Measurements from ENCODE around the gene PDGFB. TPM values are rescaled to one million over a fixed set of nuclear protein-coding genes. Genes with fewer than 3 reads are reported as not detected.

Gene PDGFB
- total and polyA plus RNA-seq, 9 of the 15 experiments (the other 6 are each of a cell fraction or from before 2014, with no cell fraction given), result 0.07 to 4.0 (median 0.48) TPM; not detected in 1

GRCh38 chr22:39238561-39238960 lies 6.2 kb downstream of the PDGFB start:
- Histone ChIP-seq H3K79me2 (ENCODE audit: control insufficient read depth, insufficient read depth, low read length) (no peaks in the 10 kb centered on the region; the same call in 2 of the 3 replicates), H3K4me3 (no peak overlapping the region), H3K27ac (ENCODE audit: extremely low read depth, low read depth, low read length) (no peak overlapping the region), H3K27me3 (ENCODE audit: control insufficient read depth in 2 of 2, insufficient read depth in 2 of 2, low read length in 2 of 2) (no peaks in the 10 kb centered on the region), H3K9me1 (ENCODE audit: control insufficient read depth, insufficient read depth, low read length) (no peaks in the 10 kb centered on the region), H3K4me2 (ENCODE audit: insufficient read depth, low read length) (no peak overlapping the region), H4K20me1 (replicated peaks; ENCODE audit: control insufficient read depth, insufficient read depth, low read length) (peaks cover 4% of the 10 kb centered on the region; the same call in 1 of the 2 replicates), H3K4me1 (replicated peaks in 1 of 2; ENCODE audit: control insufficient read depth in 2 of 2, insufficient read depth in 2 of 2, low read length in 2 of 2) (peaks cover 25 to 72% of the 10 kb centered on the region in 2 experiments; a peak in 4 of 5 replicates), H3K9ac (ENCODE audit: insufficient read depth in 1 of 2, low read depth in 2 of 2, low read length in 2 of 2) (no peak overlapping the region; a peak in 1 of 4 replicates), H2AFZ (ENCODE audit: low read depth, low read length) (no peak overlapping the region), H3K9me3 (replicated peaks; ENCODE audit: control insufficient read depth, insufficient read depth, low read depth, low read length) (no peaks in the 10 kb centered on the region), H3K36me3 (ENCODE audit: control insufficient read depth, insufficient read depth, low read length) (no peaks in the 10 kb centered on the region)
- 29% methylated on average over 6 of the region's 8 CpGs for WGBS (ENCODE audit: insufficient coverage, low coverage, missing lambda C conversion rate)
- TF ChIP-seq BCOR (IDR thresholded peaks at IDR 0.05) (no peak), RBM14 (IDR thresholded peaks at IDR 0.05; ENCODE audit: borderline replicate concordance, insufficient read depth, low read depth, low read length) (no peak), PRMT5 (CRISPR knock-in tag; IDR thresholded peaks at IDR 0.05) (no peak), ZNF324 (CRISPR knock-in tag; IDR thresholded peaks at IDR 0.05) (no peak)
- DNase-seq (ENCODE audit: extremely low read depth in 1 of 4, low spot score in 3 of 4) (no peak), FAIRE-seq (no peak), ATAC-seq (no peak)
- ChIA-PET POLR2A (interaction anchor here (1.3 kb wide), 1 partner anchor 35 kb away, joined by 3 read pairs; no protein-coding TSS in a partner anchor), CTCF (ENCODE audit: low intra/inter-chr PET ratio) (no interaction called here)
- in situ Hi-C loops (cut with MboI), result no loop called here
- no TSS peak for BruUV-seq (replicated peaks)
- intact Hi-C loops (cut with micrococcal nuclease), result no loop called here

DNA sequence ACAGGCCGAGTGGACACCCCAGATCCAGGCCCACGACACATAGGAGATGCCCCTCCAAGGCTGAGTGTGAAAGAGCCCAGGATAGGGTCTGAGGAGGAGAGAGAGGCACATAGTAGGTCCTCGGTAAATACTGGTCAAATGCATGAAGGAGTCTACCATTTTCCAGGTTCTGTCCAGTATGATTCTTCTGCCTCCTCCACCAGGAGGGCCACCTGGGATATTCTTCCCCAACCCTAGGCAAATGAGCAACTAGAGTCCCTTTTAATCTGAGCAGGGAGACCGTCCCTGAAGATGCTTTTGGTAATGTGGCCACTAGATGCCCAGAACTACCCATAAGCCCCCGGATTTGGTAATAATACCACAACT lies 6.7 kb downstream of the PDGFB start:
- DNase-seq (ENCODE audit: extremely low read depth in 1 of 4, low spot score in 3 of 4) (no peak), FAIRE-seq (no peak), ATAC-seq (no peak)
- in situ Hi-C loops (cut with MboI), result no loop called here
- no TSS peak for BruUV-seq (replicated peaks)
- intact Hi-C loops (cut with micrococcal nuclease), result no loop called here
- Histone ChIP-seq H3K36me3 (ENCODE audit: control insufficient read depth, insufficient read depth, low read length) (no peaks in the 10 kb centered on the region), H3K9ac (ENCODE audit: insufficient read depth in 1 of 2, low read depth in 2 of 2, low read length in 2 of 2) (no peak overlapping the region; a peak in 1 of 4 replicates), H3K9me1 (ENCODE audit: control insufficient read depth, insufficient read depth, low read length) (no peaks in the 10 kb centered on the region), H2AFZ (ENCODE audit: low read depth, low read length) (no peak overlapping the region), H3K27me3 (ENCODE audit: control insufficient read depth in 2 of 2, insufficient read depth in 2 of 2, low read length in 2 of 2) (no peaks in the 10 kb centered on the region), H3K4me2 (ENCODE audit: insufficient read depth, low read length) (no peak overlapping the region), H3K9me3 (replicated peaks; ENCODE audit: control insufficient read depth, insufficient read depth, low read depth, low read length) (no peaks in the 10 kb centered on the region), H3K27ac (ENCODE audit: extremely low read depth, low read depth, low read length) (no peak overlapping the region), H3K4me3 (no peak overlapping the region), H3K79me2 (ENCODE audit: control insufficient read depth, insufficient read depth, low read length) (no peaks in the 10 kb centered on the region), H3K4me1 (replicated peaks in 1 of 2; ENCODE audit: control insufficient read depth in 2 of 2, insufficient read depth in 2 of 2, low read length in 2 of 2) (peaks cover 25 to 72% of the 10 kb centered on the region in 2 experiments; a peak in 4 of 5 replicates), H4K20me1 (replicated peaks; ENCODE audit: control insufficient read depth, insufficient read depth, low read length) (peaks cover 4% of the 10 kb centered on the region; the same call in 1 of the 2 replicates)
- WGBS (ENCODE audit: insufficient coverage, low coverage, missing lambda C conversion rate), result 21% methylated on average over 4 of the region's 5 CpGs
- CTCF ChIA-PET (ENCODE audit: low intra/inter-chr PET ratio), result no interaction called here
- POLR2A ChIA-PET, result no interaction called here
- TF ChIP-seq, protein P1, sequence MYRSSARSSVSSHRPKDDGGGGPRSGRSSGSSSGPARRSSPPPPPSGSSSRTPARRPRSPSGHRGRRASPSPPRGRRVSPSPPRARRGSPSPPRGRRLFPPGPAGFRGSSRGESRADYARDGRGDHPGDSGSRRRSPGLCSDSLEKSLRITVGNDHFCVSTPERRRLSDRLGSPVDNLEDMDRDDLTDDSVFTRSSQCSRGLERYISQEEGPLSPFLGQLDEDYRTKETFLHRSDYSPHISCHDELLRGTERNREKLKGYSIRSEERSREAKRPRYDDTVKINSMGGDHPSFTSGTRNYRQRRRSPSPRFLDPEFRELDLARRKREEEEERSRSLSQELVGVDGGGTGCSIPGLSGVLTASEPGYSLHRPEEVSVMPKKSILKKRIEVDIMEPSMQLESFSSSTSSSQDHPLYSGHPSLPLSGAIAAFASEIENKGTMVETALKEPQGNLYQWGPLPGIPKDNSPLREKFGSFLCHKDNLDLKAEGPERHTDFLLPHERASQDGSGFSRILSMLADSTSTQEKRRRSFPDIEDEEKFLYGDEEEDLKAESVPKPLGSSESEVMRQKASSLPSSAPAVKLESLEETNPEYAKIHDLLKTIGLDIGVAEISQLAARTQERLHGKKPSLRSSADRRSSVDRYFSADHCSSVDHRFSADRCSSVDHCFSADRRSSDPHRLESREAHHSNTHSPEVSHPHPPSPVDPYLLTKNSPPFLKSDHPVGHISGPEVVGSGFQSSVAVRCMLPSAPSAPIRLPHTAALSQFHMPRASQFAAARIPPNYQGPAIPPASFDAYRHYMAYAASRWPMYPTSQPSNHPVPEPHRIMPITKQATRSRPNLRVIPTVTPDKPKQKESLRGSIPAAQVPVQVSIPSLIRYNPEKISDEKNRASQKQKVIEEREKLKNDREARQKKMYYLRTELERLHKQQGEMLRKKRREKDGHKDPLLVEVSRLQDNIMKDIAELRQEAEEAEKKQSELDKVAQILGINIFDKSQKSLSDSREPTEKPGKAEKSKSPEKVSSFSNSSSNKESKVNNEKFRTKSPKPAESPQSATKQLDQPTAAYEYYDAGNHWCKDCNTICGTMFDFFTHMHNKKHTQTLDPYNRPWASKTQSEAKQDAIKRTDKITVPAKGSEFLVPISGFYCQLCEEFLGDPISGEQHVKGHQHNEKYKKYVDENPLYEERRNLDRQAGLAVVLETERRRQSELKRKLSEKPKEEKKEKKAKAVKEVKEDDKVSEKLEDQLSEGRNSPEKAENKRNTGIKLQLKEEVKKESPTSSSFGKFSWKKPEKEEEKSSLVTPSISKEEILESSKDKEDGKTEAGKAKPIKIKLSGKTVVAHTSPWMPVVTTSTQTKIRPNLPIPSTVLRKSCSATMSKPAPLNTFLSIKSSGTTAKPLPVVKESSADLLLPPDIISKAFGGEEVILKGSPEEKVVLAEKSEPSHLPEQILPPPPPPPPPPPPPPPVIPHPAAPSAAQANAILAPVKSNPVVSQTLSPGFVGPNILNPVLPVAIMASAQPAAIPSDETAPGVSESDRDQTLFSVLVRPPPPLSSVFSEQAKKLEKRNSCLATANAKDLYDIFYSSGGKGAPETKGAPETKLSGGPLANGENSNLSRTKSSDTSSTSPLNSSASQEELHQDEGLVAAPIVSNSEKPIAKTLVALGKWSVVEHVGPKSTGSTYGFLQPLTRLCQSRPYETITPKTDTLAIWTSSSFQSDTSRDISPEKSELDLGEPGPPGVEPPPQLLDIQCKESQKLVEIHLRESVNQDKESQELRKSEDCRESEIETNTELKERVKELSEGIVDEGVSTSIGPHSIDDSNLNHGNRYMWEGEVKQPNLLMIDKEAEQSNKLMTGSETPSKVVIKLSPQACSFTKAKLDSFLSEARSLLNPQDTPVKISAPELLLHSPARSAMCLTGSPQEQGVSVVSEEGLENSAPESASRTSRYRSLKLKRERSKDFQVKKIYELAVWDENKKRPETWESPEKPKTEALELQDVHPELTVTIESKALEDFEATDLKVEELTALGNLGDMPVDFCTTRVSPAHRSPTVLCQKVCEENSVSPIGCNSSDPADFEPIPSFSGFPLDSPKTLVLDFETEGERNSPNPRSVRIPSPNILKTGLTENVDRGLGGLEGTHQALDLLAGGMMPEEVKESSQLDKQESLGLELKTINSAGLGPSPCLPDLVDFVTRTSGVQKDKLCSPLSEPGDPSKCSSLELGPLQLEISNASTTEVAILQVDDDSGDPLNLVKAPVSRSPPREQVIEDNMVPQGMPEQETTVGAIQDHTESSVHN (IDR thresholded peaks at IDR 0.05; ENCODE audit: borderline replicate concordance in 1 of 2, low read depth in 1 of 2), result no peak
- peak; percentile 72 for TF ChIP-seq ZKSCAN1 (IDR thresholded peaks at IDR 0.05; ENCODE audit: low read depth, low read length)
- peak; percentile 22 for TF ChIP-seq RBM25 (IDR thresholded peaks at IDR 0.05; ENCODE audit: low read depth, low read length, severe bottlenecking)
- no peak for TF ChIP-seq E2F3 (CRISPR knock-in tag; IDR thresholded peaks at IDR 0.05)
- TF ChIP-seq ZFP36 (IDR thresholded peaks at IDR 0.05; ENCODE audit: low read depth, low read length, partially characterized antibody), result peak; percentile 93

All from K562 (cell line).